H1 (cell line): Measurements from ENCODE around the gene FGFBP2. TPM values are rescaled to one million over a fixed set of nuclear protein-coding genes. Genes with fewer than 3 reads are reported as not detected.

Experiments
- EGR1 ChIP-seq: IDR thresholded peaks from 2 replicates; pipeline ENCODE4 v1.6.1; 2011; ENCODE audit warnings: low read depth, low read length, borderline replicate concordance
- HDAC2 ChIP-seq, 2 experiments: fragments of 300-600 bp in 1 of 2; sonication (generic) in 1 of 2; IDR thresholded peaks; 2 replicates each; pipeline ENCODE4 v1.6.1; 2011 to 2012; ENCODE audit warnings: low read depth in 2 of 2, low read length in 2 of 2, mild to moderate bottlenecking in 2 of 2, moderate library complexity in 2 of 2, borderline replicate concordance in 1 of 2, inconsistent platforms in 1 of 2
- SIN3A ChIP-seq, 2 experiments: IDR thresholded peaks in 1 of 2; conservative IDR thresholded peaks in 1 of 2; 2 replicates each; pipeline ENCODE4 v1.6.1; 2011 to 2012; ENCODE audit warnings: low read length in 2 of 2, improper control_type of control experiment in 1 of 2, low read depth in 1 of 2, mild to moderate bottlenecking in 1 of 2
- SP1 ChIP-seq: IDR thresholded peaks from 2 replicates; pipeline ENCODE4 v1.6.1; 2011; ENCODE audit warnings: low read depth, low read length
- TAF7 ChIP-seq: optimal IDR thresholded peaks from 2 replicates; pipeline ENCODE3; 2011; ENCODE audit warnings: low read depth, mild to moderate bottlenecking, inconsistent platforms, low read length, moderate library complexity, borderline replicate concordance
- YY1 ChIP-seq: IDR thresholded peaks from 2 replicates; pipeline ENCODE4 v1.6.1; 2011; ENCODE audit warnings: low read depth, mild to moderate bottlenecking, low read length
- polyA plus RNA-seq, 7 experiments: library from polyadenylated mRNA; depleted of rRNA in 3 of 7; stranded (reverse) in 5 of 7; unstranded in 2 of 7; fragments of >200 nt in 5 of 7; fragments of 200-250 nt in 2 of 7; gene quantifications; 1 replicate in 5 of 7; 2 replicates in 1 of 7; 4 replicates in 1 of 7; pipeline versions ENCODE4 v1.2.1 to v1.2.3, GENCODE V29; 2011 to 2013; ENCODE audit warnings: missing spikeins in 2 of 7, mixed read lengths in 2 of 7
- total RNA-seq: library from RNA; stranded (reverse); fragmentation: NEBNext Ultra II Directional; extraction: Animal tissue kit (Norgen Biotek cat#: 25700); gene quantifications from 2 replicates; pipeline ENCODE4 v1.2.1, GENCODE V29; 2021
- TF ChIP-seq, protein P1 (sequence below): IDR thresholded peaks from 2 replicates; pipeline ENCODE4 v1.6.1; 2011; ENCODE audit warnings: low read depth, mild to moderate bottlenecking, low read length; ENCODE audit not compliant: insufficient read depth

FGFBP2 gene
- total and polyA plus RNA-seq, 2 of the 8 experiments (the other 6 are each of a cell fraction or from before 2014, with no cell fraction given): 0.15 TPM; not detected in 1

DNA sequence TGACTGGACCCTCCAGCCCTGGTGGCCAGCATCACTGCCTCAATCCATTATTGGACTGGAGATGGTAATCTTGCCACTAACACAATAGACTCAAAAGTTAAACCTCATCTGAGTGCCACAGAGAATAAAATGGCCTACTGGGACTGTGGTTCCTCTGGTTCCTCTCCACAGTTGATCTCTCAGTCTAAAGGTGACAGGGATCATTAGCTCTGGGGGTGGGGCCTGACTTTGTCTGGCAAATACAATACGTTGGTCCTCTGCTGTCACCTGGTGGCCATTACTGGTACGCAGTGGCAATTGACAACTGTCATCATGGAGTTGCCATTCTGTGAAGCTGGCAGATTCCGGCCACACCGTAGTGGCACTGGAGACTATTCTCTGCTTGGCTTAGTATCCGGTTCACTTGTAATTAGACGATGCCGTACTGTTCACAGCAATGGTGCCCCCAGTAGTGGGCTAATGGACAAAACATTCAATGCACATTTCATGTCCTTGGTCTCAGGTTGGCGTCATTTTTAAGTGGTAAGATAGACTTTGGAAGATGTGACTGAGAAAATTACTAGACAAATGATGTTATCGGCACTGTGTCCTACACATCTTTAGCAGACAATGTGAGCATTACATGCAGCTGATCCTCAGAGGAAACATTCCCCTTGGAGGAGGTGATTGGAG lies 6.7 kb downstream of the FGFBP2 start (continued):
- TF ChIP-seq TAF7 (no peak), HDAC2 (IDR thresholded peaks at IDR 0.05; ENCODE audit: borderline replicate concordance in 1 of 2, low read depth in 2 of 2, low read length in 2 of 2) (no peak), YY1 (peak; percentile 66), EGR1 (no peak), SIN3A (conservative IDR thresholded peaks at IDR 0.05 in 1 of 2, IDR thresholded peaks at IDR 0.05 in 1 of 2; ENCODE audit: low read depth in 1 of 2, low read length in 2 of 2) (peak in 1 of 2 experiments; percentile 81; a peak in 1 of 4 replicates), SP1 (0 out of 2 replicates have a peak, but pooled peaks have one; percentile 17)
- TF ChIP-seq, protein P1, sequence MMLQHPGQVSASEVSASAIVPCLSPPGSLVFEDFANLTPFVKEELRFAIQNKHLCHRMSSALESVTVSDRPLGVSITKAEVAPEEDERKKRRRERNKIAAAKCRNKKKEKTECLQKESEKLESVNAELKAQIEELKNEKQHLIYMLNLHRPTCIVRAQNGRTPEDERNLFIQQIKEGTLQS: no peak
